HEK293 (cell line): Measurements from ENCODE around the gene ABCA3.

Source experiments
- CTCF ChIA-PET: fragments of 350-600 bp; formaldehyde crosslinking; extraction: SDS; loops from one replicate; lab custom pipeline; 2021; ENCODE audit warnings: antibody characterized with exemption; lab: Yijun Ruan, JAX
- POLR2A ChIA-PET: fragments of 300-600 bp; formaldehyde crosslinking; extraction: SDS; loops from one replicate; lab custom pipeline; 2020; ENCODE audit warnings: antibody characterized with exemption, inconsistent platforms; lab: Yijun Ruan, JAX
- H3K27ac ChIP-seq: fragments of 200-500 bp; sonication (Bioruptor generic); 2 replicates; pipeline ENCODE4 v1.5.1; 2014; ENCODE audit warnings: low read depth, low read length, control low read depth, inconsistent platforms; ENCODE audit errors: extremely low read depth
- H3K36me3 ChIP-seq, 2 experiments: fragments of 200-500 bp in 1 of 2; sonication (Bioruptor generic) in 1 of 2; 1 replicate in 1 of 2; 2 replicates in 1 of 2; pipeline ENCODE4 v1.5.1; 2014 to 2017; ENCODE audit warnings: inconsistent platforms in 2 of 2, low read length in 2 of 2; ENCODE audit not compliant: control insufficient read depth in 2 of 2, insufficient read depth in 1 of 2
- H3K4me1 ChIP-seq: fragments of 200-500 bp; sonication (Bioruptor generic); 2 replicates; pipeline ENCODE4 v1.5.1; 2014; ENCODE audit warnings: mild to moderate bottlenecking, low read length, inconsistent platforms; ENCODE audit not compliant: control insufficient read depth, insufficient read depth
- H3K4me3 ChIP-seq: 2 replicates; pipeline ENCODE4 v1.5.1; 2011; ENCODE audit warnings: low read depth, mild to moderate bottlenecking, control low read depth, low read length, moderate library complexity
- H3K9me3 ChIP-seq: fragments of 200-500 bp; sonication (Bioruptor generic); 2 replicates; pipeline ENCODE4 v1.5.1; 2014; ENCODE audit warnings: low read depth, low read length, inconsistent platforms; ENCODE audit not compliant: control insufficient read depth, insufficient read depth
- MEIS1 ChIP-seq: sonication (generic); formaldehyde crosslinking; IDR thresholded peaks from 2 replicates; pipeline ENCODE4 v1.8.1; 2022; ENCODE audit warnings: missing genetic modification reagents, mild to moderate bottlenecking, borderline replicate concordance
- SP7 ChIP-seq: fragments of 450-650 bp; formaldehyde crosslinking; IDR thresholded peaks from 2 replicates; pipeline ENCODE4 v1.5.1; 2016; ENCODE audit warnings: missing biosample characterization, missing genetic modification characterization
- TCF7L2 ChIP-seq: IDR thresholded peaks from 2 replicates; pipeline ENCODE4 v1.6.1; 2011; ENCODE audit warnings: low read depth, mild to moderate bottlenecking, inconsistent platforms, low read length, moderate library complexity, borderline replicate concordance
- WT1 ChIP-seq: fragments of 450-650 bp; formaldehyde crosslinking; IDR thresholded peaks from 2 replicates; pipeline ENCODE4 v1.5.1; 2016; ENCODE audit warnings: missing biosample characterization, missing genetic modification characterization
- ZNF174 ChIP-seq: fragments of 450-650 bp; formaldehyde crosslinking; IDR thresholded peaks from 2 replicates; pipeline ENCODE4 v1.5.0; 2017; ENCODE audit warnings: missing biosample characterization, mild to moderate bottlenecking, missing genetic modification characterization
- ZNF341 ChIP-seq: fragments of 450-650 bp; formaldehyde crosslinking; IDR thresholded peaks from 2 replicates; pipeline ENCODE4; 2016; ENCODE audit warnings: low read depth, missing biosample characterization, missing genetic modification characterization
- ZNF354C ChIP-seq: fragments of 450-650 bp; formaldehyde crosslinking; IDR thresholded peaks from 2 replicates; pipeline ENCODE4 v1.5.1; 2016; ENCODE audit warnings: missing biosample characterization, missing genetic modification characterization, low read depth, borderline replicate concordance
- ZNF48 ChIP-seq: fragments of 450-650 bp; formaldehyde crosslinking; IDR thresholded peaks from 2 replicates; pipeline ENCODE4 v1.5.1; 2016; ENCODE audit warnings: missing biosample characterization, missing genetic modification characterization
- ZNF624 ChIP-seq: fragments of 450-650 bp; formaldehyde crosslinking; IDR thresholded peaks from 2 replicates; pipeline ENCODE4 v1.5.1; 2017; ENCODE audit warnings: missing biosample characterization, missing genetic modification characterization
- ZNF626 ChIP-seq: fragments of 450-650 bp; sonication (Bioruptor Pico); formaldehyde crosslinking; IDR thresholded peaks from 2 replicates; pipeline ENCODE4 v1.5.1; 2018; ENCODE audit warnings: missing biosample characterization, missing genetic modification characterization, inconsistent platforms
- ZSCAN30 ChIP-seq: fragments of 450-650 bp; IDR thresholded peaks from 2 replicates; pipeline ENCODE4 v1.5.1; 2018; ENCODE audit warnings: missing biosample characterization, mild to moderate bottlenecking, missing genetic modification characterization, moderate library complexity
- TF ChIP-seq, protein P1 (sequence below): fragments of 450-650 bp; formaldehyde crosslinking; IDR thresholded peaks from 2 replicates; pipeline ENCODE4 v1.5.1; 2016; ENCODE audit warnings: missing biosample characterization, missing genetic modification characterization, low read depth
- TF ChIP-seq, protein P2 (sequence below): fragments of 450-650 bp; formaldehyde crosslinking; IDR thresholded peaks from 2 replicates; pipeline ENCODE4 v1.5.1; 2016; ENCODE audit warnings: missing biosample characterization, missing genetic modification characterization
- TF ChIP-seq, protein P3 (sequence below): fragments of 450-650 bp; formaldehyde crosslinking; IDR thresholded peaks from 2 replicates; pipeline ENCODE4 v1.5.1; 2017; ENCODE audit warnings: missing biosample characterization, missing genetic modification characterization

Gene ABCA3

DNA sequence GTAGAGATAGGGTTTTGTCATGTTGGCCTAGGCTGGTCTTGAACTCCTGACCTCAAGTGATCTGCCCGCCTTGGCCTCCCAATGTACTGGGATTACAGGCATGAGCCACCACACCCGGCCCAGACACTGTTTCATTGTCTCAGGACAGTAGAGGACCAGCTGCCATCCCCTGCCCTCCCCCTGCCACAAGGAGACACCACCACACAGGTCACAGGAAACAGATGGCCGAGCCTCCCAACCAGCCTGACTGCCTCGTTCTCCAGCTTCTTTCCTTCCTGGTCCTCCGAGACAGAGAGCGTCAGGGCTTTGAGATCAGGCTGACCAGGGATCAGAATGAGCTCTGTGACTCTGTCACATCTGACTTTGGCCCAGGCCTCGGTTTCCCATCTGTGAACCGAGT lies 51.8 kb downstream of the ABCA3 start:
- H3K36me3 ChIP-seq: peaks cover 3 to 32% of the 10 kb centered on the region in 2 experiments; a peak in 2 of 3 replicates
- POLR2A ChIA-PET: no interaction called here
- H3K4me1 ChIP-seq: no peaks in the 10 kb centered on the region
- no peaks in the 10 kb centered on the region for H3K9me3 ChIP-seq
- no peak overlapping the region for H3K27ac ChIP-seq
- H3K4me3 ChIP-seq: no peak overlapping the region
- TF ChIP-seq SP7 (no peak), ZNF48 (no peak), ZNF354C (tag by site-specific recombination) (no peak), WT1 (tag by site-specific recombination) (no peak), ZNF174 (tag by site-specific recombination) (no peak), MEIS1 (CRISPR knock-in tag) (no peak), ZNF626 (tag by site-specific recombination) (no peak), ZNF624 (tag by site-specific recombination) (no peak)
- TF ChIP-seq, protein P1, sequence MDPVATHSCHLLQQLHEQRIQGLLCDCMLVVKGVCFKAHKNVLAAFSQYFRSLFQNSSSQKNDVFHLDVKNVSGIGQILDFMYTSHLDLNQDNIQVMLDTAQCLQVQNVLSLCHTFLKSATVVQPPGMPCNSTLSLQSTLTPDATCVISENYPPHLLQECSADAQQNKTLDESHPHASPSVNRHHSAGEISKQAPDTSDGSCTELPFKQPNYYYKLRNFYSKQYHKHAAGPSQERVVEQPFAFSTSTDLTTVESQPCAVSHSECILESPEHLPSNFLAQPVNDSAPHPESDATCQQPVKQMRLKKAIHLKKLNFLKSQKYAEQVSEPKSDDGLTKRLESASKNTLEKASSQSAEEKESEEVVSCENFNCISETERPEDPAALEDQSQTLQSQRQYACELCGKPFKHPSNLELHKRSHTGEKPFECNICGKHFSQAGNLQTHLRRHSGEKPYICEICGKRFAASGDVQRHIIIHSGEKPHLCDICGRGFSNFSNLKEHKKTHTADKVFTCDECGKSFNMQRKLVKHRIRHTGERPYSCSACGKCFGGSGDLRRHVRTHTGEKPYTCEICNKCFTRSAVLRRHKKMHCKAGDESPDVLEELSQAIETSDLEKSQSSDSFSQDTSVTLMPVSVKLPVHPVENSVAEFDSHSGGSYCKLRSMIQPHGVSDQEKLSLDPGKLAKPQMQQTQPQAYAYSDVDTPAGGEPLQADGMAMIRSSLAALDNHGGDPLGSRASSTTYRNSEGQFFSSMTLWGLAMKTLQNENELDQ (tag by site-specific recombination): no peak
- CTCF ChIA-PET: interaction anchor here (0.5 to 0.9 kb wide), 3 partner anchors 37 to 253 kb away, joined by 3 read pairs; no protein-coding TSS in a partner anchor

DNA sequence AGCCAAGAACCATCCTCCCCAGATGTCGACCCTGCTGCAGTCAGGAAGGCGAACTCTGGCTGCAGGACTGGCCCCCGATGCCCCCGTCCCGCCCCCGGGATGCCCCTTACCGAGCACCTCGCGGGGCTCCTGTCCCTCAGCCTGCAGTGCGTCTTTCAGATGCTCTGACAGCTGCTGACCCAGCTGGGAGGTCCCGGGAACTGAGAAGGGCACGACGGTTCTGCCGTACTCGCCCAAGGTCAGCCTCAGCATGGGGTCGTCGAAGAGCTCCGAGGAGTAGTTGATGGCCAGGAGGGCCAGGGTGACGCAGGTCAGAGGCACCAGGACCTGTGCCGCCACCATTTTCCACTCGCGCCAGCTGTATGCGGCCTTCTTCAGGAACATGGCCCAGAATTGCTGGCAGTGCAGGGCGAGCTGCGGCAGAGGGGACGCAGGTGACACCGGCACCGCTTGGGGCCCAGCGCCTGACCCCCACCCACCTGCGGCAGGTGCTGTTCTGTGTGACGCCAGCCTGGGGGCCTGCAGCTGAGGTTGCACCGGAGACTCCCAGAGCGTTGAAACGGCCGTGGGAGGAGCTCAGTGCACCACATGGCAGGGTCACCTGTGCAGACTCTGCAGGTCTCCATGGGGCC lies 52.5 kb downstream of the ABCA3 start:
- Histone ChIP-seq H3K4me3 (no peak overlapping the region), H3K4me1 (no peaks in the 10 kb centered on the region), H3K9me3 (no peaks in the 10 kb centered on the region), H3K27ac (no peak overlapping the region), H3K36me3 (peaks cover 3 to 36% of the 10 kb centered on the region in 2 experiments; a peak in 2 of 3 replicates)
- TF ChIP-seq ZNF341 (tag by site-specific recombination): no peak
- CTCF ChIA-PET: interaction anchor here (0.7 to 0.9 kb wide), 2 partner anchors 122 to 253 kb away, joined by 3 read pairs; no protein-coding TSS in a partner anchor
- POLR2A ChIA-PET: no interaction called here

DNA sequence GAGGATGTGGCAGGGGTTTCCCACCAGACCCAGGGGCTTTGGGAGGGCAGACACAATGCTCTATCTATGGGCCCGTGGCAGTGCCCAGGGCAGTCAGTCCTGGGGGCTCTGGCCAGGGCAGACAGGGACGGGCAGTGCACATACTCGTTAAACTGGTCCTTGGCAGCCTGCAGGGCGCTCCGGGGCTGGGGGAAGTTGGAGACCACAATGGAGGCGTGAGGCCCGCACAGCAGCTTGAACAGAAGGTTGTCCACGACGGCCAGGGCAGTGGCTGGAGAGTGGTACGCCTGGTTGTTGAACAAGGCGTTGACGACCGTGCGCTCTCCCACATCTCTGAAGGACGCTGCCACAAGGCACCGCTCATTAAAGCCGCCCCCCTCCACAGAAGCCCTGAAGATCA lies 54.0 kb downstream of the ABCA3 start:
- CTCF ChIA-PET: no interaction called here
- H3K27ac ChIP-seq: no peak overlapping the region
- no peaks in the 10 kb centered on the region for H3K4me1 ChIP-seq
- TF ChIP-seq, protein P2, sequence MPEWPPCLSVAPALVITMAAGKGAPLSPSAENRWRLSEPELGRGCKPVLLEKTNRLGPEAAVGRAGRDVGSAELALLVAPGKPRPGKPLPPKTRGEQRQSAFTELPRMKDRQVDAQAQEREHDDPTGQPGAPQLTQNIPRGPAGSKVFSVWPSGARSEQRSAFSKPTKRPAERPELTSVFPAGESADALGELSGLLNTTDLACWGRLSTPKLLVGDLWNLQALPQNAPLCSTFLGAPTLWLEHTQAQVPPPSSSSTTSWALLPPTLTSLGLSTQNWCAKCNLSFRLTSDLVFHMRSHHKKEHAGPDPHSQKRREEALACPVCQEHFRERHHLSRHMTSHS (tag by site-specific recombination): no peak
- TF ChIP-seq, protein P3, sequence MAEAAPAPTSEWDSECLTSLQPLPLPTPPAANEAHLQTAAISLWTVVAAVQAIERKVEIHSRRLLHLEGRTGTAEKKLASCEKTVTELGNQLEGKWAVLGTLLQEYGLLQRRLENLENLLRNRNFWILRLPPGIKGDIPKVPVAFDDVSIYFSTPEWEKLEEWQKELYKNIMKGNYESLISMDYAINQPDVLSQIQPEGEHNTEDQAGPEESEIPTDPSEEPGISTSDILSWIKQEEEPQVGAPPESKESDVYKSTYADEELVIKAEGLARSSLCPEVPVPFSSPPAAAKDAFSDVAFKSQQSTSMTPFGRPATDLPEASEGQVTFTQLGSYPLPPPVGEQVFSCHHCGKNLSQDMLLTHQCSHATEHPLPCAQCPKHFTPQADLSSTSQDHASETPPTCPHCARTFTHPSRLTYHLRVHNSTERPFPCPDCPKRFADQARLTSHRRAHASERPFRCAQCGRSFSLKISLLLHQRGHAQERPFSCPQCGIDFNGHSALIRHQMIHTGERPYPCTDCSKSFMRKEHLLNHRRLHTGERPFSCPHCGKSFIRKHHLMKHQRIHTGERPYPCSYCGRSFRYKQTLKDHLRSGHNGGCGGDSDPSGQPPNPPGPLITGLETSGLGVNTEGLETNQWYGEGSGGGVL: no peak
- TF ChIP-seq TCF7L2 (no peak), ZSCAN30 (no peak)
- TF ChIP-seq, all 188 proteins: peak for 0
- Histone ChIP-seq H3K9me3 (no peaks in the 10 kb centered on the region), H3K36me3 (peaks cover 3 to 34% of the 10 kb centered on the region in 2 experiments; a peak in 2 of 3 replicates), H3K4me3 (no peak overlapping the region)
- POLR2A ChIA-PET: no interaction called here
